ENCODE data around the gene EHD2.

EHD2 gene

GRCh38 chr19:47755065-47755761 is 42.0 kb downstream of the EHD2 start:
- H4K20me1 ChIP-seq (ENCODE audit: low read depth, low read length) = no peaks in the 10 kb centered on the region
- no peak overlapping the region for H3K4me2 ChIP-seq (ENCODE audit: low read depth, low read length, poor library complexity, severe bottlenecking)
- H3K79me2 ChIP-seq (ENCODE audit: insufficient read depth, low read length) = no peaks in the 10 kb centered on the region
- H3K9ac ChIP-seq (ENCODE audit: low read length) = no peak overlapping the region
- no peak overlapping the region for H3K27ac ChIP-seq (ENCODE audit: low read depth, low read length)
- H2AFZ ChIP-seq (ENCODE audit: low read depth, low read length, severe bottlenecking) = no peak overlapping the region
- H3K9me3 ChIP-seq (ENCODE audit: insufficient read depth, low read length) = no peaks in the 10 kb centered on the region
- no peaks in the 10 kb centered on the region for H3K27me3 ChIP-seq (ENCODE audit: low read length)
- no peak overlapping the region for H3K4me3 ChIP-seq (ENCODE audit: insufficient read depth, low read length, poor library complexity, severe bottlenecking)
- H3K9me2 ChIP-seq (replicated peaks; ENCODE audit: insufficient read depth, low read length) = no peaks in the 10 kb centered on the region
- TF ChIP-seq, protein P1, sequence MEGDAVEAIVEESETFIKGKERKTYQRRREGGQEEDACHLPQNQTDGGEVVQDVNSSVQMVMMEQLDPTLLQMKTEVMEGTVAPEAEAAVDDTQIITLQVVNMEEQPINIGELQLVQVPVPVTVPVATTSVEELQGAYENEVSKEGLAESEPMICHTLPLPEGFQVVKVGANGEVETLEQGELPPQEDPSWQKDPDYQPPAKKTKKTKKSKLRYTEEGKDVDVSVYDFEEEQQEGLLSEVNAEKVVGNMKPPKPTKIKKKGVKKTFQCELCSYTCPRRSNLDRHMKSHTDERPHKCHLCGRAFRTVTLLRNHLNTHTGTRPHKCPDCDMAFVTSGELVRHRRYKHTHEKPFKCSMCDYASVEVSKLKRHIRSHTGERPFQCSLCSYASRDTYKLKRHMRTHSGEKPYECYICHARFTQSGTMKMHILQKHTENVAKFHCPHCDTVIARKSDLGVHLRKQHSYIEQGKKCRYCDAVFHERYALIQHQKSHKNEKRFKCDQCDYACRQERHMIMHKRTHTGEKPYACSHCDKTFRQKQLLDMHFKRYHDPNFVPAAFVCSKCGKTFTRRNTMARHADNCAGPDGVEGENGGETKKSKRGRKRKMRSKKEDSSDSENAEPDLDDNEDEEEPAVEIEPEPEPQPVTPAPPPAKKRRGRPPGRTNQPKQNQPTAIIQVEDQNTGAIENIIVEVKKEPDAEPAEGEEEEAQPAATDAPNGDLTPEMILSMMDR (IDR thresholded peaks at IDR 0.05; ENCODE audit: insufficient read depth, low read length, poor library complexity, severe bottlenecking) = no peak
- no peak for TF ChIP-seq EZH2phosphoT487 (conservative IDR thresholded peaks at IDR 0.05; ENCODE audit: low read length)
- no peaks in the 10 kb centered on the region for H3F3A ChIP-seq (ENCODE audit: insufficient read depth)
- H3K36me3 ChIP-seq (ENCODE audit: low read length) = 0 out of 2 replicates have a peak, but pooled peaks cover 3% of the 10 kb centered on the region

- no peak overlapping the region for H2AFZ ChIP-seq (ENCODE audit: low read depth, low read length, severe bottlenecking)
- no peak overlapping the region for H3K27ac ChIP-seq (ENCODE audit: low read depth, low read length)
- H3F3A ChIP-seq (ENCODE audit: insufficient read depth) = no peaks in the 10 kb centered on the region
- TF ChIP-seq, protein P1 (IDR thresholded peaks at IDR 0.05; ENCODE audit: insufficient read depth, low read length, poor library complexity, severe bottlenecking) = no peak
- no peak for TF ChIP-seq EZH2phosphoT487 (conservative IDR thresholded peaks at IDR 0.05; ENCODE audit: low read length)
- H3K9me2 ChIP-seq (replicated peaks; ENCODE audit: insufficient read depth, low read length) = no peaks in the 10 kb centered on the region
- no peaks in the 10 kb centered on the region for H3K9me3 ChIP-seq (ENCODE audit: insufficient read depth, low read length)
- H4K20me1 ChIP-seq (ENCODE audit: low read depth, low read length) = no peaks in the 10 kb centered on the region
- no peak overlapping the region for H3K4me2 ChIP-seq (ENCODE audit: low read depth, low read length, poor library complexity, severe bottlenecking)
- no peak overlapping the region for H3K4me3 ChIP-seq (ENCODE audit: insufficient read depth, low read length, poor library complexity, severe bottlenecking)
- 0 out of 2 replicates have a peak, but pooled peaks cover 3% of the 10 kb centered on the region for H3K36me3 ChIP-seq (ENCODE audit: low read length)
- H3K9ac ChIP-seq (ENCODE audit: low read length) = no peak overlapping the region
- H3K79me2 ChIP-seq (ENCODE audit: insufficient read depth, low read length) = no peaks in the 10 kb centered on the region
- H3K27me3 ChIP-seq (ENCODE audit: low read length) = no peaks in the 10 kb centered on the region
Measured at GRCh38 chr19:47755762-47756626, 42.8 kb downstream of the EHD2 start.

DNA sequence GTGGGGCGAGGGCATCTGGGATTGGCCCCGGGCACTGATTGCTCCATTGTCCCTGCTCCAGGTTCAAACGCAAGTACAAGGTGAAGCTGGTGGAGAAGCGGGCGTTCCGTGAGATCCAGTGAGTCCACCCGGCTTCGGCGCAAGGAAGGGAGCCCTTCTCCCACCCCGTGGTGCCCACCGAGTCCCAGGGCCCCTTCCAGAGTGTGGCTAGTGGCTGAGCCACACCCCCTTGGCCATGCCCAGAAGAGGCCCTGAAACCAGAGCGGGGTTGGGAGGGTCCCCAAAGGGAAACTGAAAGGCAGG is 43.4 kb downstream of the EHD2 start:
- Histone ChIP-seq H3K27ac (ENCODE audit: low read depth, low read length) (no peak overlapping the region), H3F3A (ENCODE audit: insufficient read depth) (no peaks in the 10 kb centered on the region), H3K9me3 (ENCODE audit: insufficient read depth, low read length) (no peaks in the 10 kb centered on the region), H3K9ac (ENCODE audit: low read length) (no peak overlapping the region), H3K36me3 (ENCODE audit: low read length) (0 out of 2 replicates have a peak, but pooled peaks cover 3% of the 10 kb centered on the region), H3K27me3 (ENCODE audit: low read length) (no peaks in the 10 kb centered on the region), H3K79me2 (ENCODE audit: insufficient read depth, low read length) (no peaks in the 10 kb centered on the region), H3K4me3 (ENCODE audit: insufficient read depth, low read length, poor library complexity, severe bottlenecking) (no peak overlapping the region), H4K20me1 (ENCODE audit: low read depth, low read length) (no peaks in the 10 kb centered on the region), H3K9me2 (replicated peaks; ENCODE audit: insufficient read depth, low read length) (no peaks in the 10 kb centered on the region), H3K4me2 (ENCODE audit: low read depth, low read length, poor library complexity, severe bottlenecking) (no peak overlapping the region), H2AFZ (ENCODE audit: low read depth, low read length, severe bottlenecking) (no peak overlapping the region)
- no peak for TF ChIP-seq EZH2phosphoT487 (conservative IDR thresholded peaks at IDR 0.05; ENCODE audit: low read length)
- TF ChIP-seq, protein P1 (IDR thresholded peaks at IDR 0.05; ENCODE audit: insufficient read depth, low read length, poor library complexity, severe bottlenecking) = no peak

All from SU-DHL-6 (cell line).